Measurements from ENCODE around the gene RBMS1.

RBMS1 gene

GRCh38 chr2:160283675-160284074 lies 209.9 kb downstream of the RBMS1 start:
- Histone ChIP-seq H3K27me3 (ENCODE audit: control insufficient read depth, insufficient read depth, low read length) (no peaks in the 10 kb centered on the region), H3K36me3 (ENCODE audit: control insufficient read depth, insufficient read depth, low read length) (no peaks in the 10 kb centered on the region)

GRCh38 chr2:160282063-160282580 lies 211.5 kb downstream of the RBMS1 start:
- no peaks in the 10 kb centered on the region for H3K4me1 ChIP-seq (ENCODE audit: control insufficient read depth, insufficient read depth, low read length)
- no peaks in the 10 kb centered on the region for H3K9me3 ChIP-seq (ENCODE audit: control insufficient read depth, insufficient read depth, low read length)
- no peaks in the 10 kb centered on the region for H3K27me3 ChIP-seq (ENCODE audit: control insufficient read depth, insufficient read depth, low read length)
- H3K36me3 ChIP-seq (ENCODE audit: control insufficient read depth, insufficient read depth, low read length) = no peaks in the 10 kb centered on the region
- no peak overlapping the region for H3K4me3 ChIP-seq (ENCODE audit: low read depth, low read length)
- H3K9ac ChIP-seq (ENCODE audit: low read depth, low read length) = no peak overlapping the region

More at GRCh38 chr2:160283675-160284074, 209.9 kb downstream of the RBMS1 start:
- Histone ChIP-seq H3K9ac (ENCODE audit: low read depth, low read length) (no peak overlapping the region), H3K4me3 (ENCODE audit: low read depth, low read length) (no peak overlapping the region), H3K9me3 (ENCODE audit: control insufficient read depth, insufficient read depth, low read length) (no peaks in the 10 kb centered on the region), H3K4me1 (ENCODE audit: control insufficient read depth, insufficient read depth, low read length) (no peaks in the 10 kb centered on the region)

GRCh38 chr2:160281213-160281612 lies 212.4 kb downstream of the RBMS1 start:
- H3K4me1 ChIP-seq (ENCODE audit: control insufficient read depth, insufficient read depth, low read length) = no peaks in the 10 kb centered on the region
- no peak overlapping the region for H3K9ac ChIP-seq (ENCODE audit: low read depth, low read length)
- no peaks in the 10 kb centered on the region for H3K9me3 ChIP-seq (ENCODE audit: control insufficient read depth, insufficient read depth, low read length)
- no peaks in the 10 kb centered on the region for H3K27me3 ChIP-seq (ENCODE audit: control insufficient read depth, insufficient read depth, low read length)
- H3K36me3 ChIP-seq (ENCODE audit: control insufficient read depth, insufficient read depth, low read length) = no peaks in the 10 kb centered on the region
- H3K4me3 ChIP-seq (ENCODE audit: low read depth, low read length) = no peak overlapping the region

- H3K27me3 ChIP-seq (ENCODE audit: control insufficient read depth, insufficient read depth, low read length) = no peaks in the 10 kb centered on the region
- no peak overlapping the region for H3K9ac ChIP-seq (ENCODE audit: low read depth, low read length)
- H3K36me3 ChIP-seq (ENCODE audit: control insufficient read depth, insufficient read depth, low read length) = no peaks in the 10 kb centered on the region
- no peaks in the 10 kb centered on the region for H3K9me3 ChIP-seq (ENCODE audit: control insufficient read depth, insufficient read depth, low read length)
- no peaks in the 10 kb centered on the region for H3K4me1 ChIP-seq (ENCODE audit: control insufficient read depth, insufficient read depth, low read length)
- no peak overlapping the region for H3K4me3 ChIP-seq (ENCODE audit: low read depth, low read length)
Observed at GRCh38 chr2:160279813-160280465, 213.7 kb downstream of the RBMS1 start.

- Histone ChIP-seq H3K4me1 (ENCODE audit: control insufficient read depth, insufficient read depth, low read length) (no peaks in the 10 kb centered on the region), H3K9ac (ENCODE audit: low read depth, low read length) (no peak overlapping the region), H3K36me3 (ENCODE audit: control insufficient read depth, insufficient read depth, low read length) (no peaks in the 10 kb centered on the region), H3K4me3 (ENCODE audit: low read depth, low read length) (no peak overlapping the region), H3K27me3 (ENCODE audit: control insufficient read depth, insufficient read depth, low read length) (no peaks in the 10 kb centered on the region), H3K9me3 (ENCODE audit: control insufficient read depth, insufficient read depth, low read length) (no peaks in the 10 kb centered on the region)
Observed at GRCh38 chr2:160278879-160279177, 214.8 kb downstream of the RBMS1 start.

GRCh38 chr2:160278101-160278878 lies 215.3 kb downstream of the RBMS1 start:
- H3K9ac ChIP-seq (ENCODE audit: low read depth, low read length) = no peak overlapping the region
- H3K36me3 ChIP-seq (ENCODE audit: control insufficient read depth, insufficient read depth, low read length) = no peaks in the 10 kb centered on the region
- H3K9me3 ChIP-seq (ENCODE audit: control insufficient read depth, insufficient read depth, low read length) = no peaks in the 10 kb centered on the region
- no peaks in the 10 kb centered on the region for H3K4me1 ChIP-seq (ENCODE audit: control insufficient read depth, insufficient read depth, low read length)
- no peaks in the 10 kb centered on the region for H3K27me3 ChIP-seq (ENCODE audit: control insufficient read depth, insufficient read depth, low read length)
- H3K4me3 ChIP-seq (ENCODE audit: low read depth, low read length) = no peak overlapping the region

GRCh38 chr2:160277151-160277550 lies 216.5 kb downstream of the RBMS1 start:
- no peaks in the 10 kb centered on the region for H3K9me3 ChIP-seq (ENCODE audit: control insufficient read depth, insufficient read depth, low read length)
- no peaks in the 10 kb centered on the region for H3K4me1 ChIP-seq (ENCODE audit: control insufficient read depth, insufficient read depth, low read length)
- no peak overlapping the region for H3K4me3 ChIP-seq (ENCODE audit: low read depth, low read length)
- no peaks in the 10 kb centered on the region for H3K36me3 ChIP-seq (ENCODE audit: control insufficient read depth, insufficient read depth, low read length)
- H3K27me3 ChIP-seq (ENCODE audit: control insufficient read depth, insufficient read depth, low read length) = no peaks in the 10 kb centered on the region
- H3K9ac ChIP-seq (ENCODE audit: low read depth, low read length) = no peak overlapping the region

GRCh38 chr2:160275656-160276055 lies 218.0 kb downstream of the RBMS1 start:
- Histone ChIP-seq H3K36me3 (ENCODE audit: control insufficient read depth, insufficient read depth, low read length) (no peaks in the 10 kb centered on the region), H3K4me1 (ENCODE audit: control insufficient read depth, insufficient read depth, low read length) (peaks cover 8% of the 10 kb centered on the region), H3K27me3 (ENCODE audit: control insufficient read depth, insufficient read depth, low read length) (no peaks in the 10 kb centered on the region), H3K9me3 (ENCODE audit: control insufficient read depth, insufficient read depth, low read length) (no peaks in the 10 kb centered on the region), H3K9ac (ENCODE audit: low read depth, low read length) (no peak overlapping the region), H3K4me3 (ENCODE audit: low read depth, low read length) (no peak overlapping the region)

GRCh38 chr2:160271171-160272086 lies 222.2 kb downstream of the RBMS1 start:
- Histone ChIP-seq H3K4me1 (ENCODE audit: control insufficient read depth, insufficient read depth, low read length) (peaks cover 13% of the 10 kb centered on the region), H3K27me3 (ENCODE audit: control insufficient read depth, insufficient read depth, low read length) (peaks cover 12% of the 10 kb centered on the region), H3K36me3 (ENCODE audit: control insufficient read depth, insufficient read depth, low read length) (no peaks in the 10 kb centered on the region), H3K9me3 (ENCODE audit: control insufficient read depth, insufficient read depth, low read length) (no peaks in the 10 kb centered on the region), H3K9ac (ENCODE audit: low read depth, low read length) (no peak overlapping the region), H3K4me3 (ENCODE audit: low read depth, low read length) (peak overlapping the region; percentile 62)

GRCh38 chr2:160270571-160271113 lies 223.0 kb downstream of the RBMS1 start:
- H3K9ac ChIP-seq (ENCODE audit: low read depth, low read length) = no peak overlapping the region
- H3K9me3 ChIP-seq (ENCODE audit: control insufficient read depth, insufficient read depth, low read length) = no peaks in the 10 kb centered on the region
- peaks cover 12% of the 10 kb centered on the region for H3K27me3 ChIP-seq (ENCODE audit: control insufficient read depth, insufficient read depth, low read length)
- peak overlapping the region; percentile 62 for H3K4me3 ChIP-seq (ENCODE audit: low read depth, low read length)
- H3K36me3 ChIP-seq (ENCODE audit: control insufficient read depth, insufficient read depth, low read length) = no peaks in the 10 kb centered on the region
- peaks cover 13% of the 10 kb centered on the region for H3K4me1 ChIP-seq (ENCODE audit: control insufficient read depth, insufficient read depth, low read length)

GRCh38 chr2:160269803-160270570 lies 223.6 kb downstream of the RBMS1 start:
- Histone ChIP-seq H3K9ac (ENCODE audit: low read depth, low read length) (peak overlapping the region; percentile 76), H3K9me3 (ENCODE audit: control insufficient read depth, insufficient read depth, low read length) (no peaks in the 10 kb centered on the region), H3K4me3 (ENCODE audit: low read depth, low read length) (peak overlapping the region; percentile 62), H3K36me3 (ENCODE audit: control insufficient read depth, insufficient read depth, low read length) (no peaks in the 10 kb centered on the region), H3K27me3 (ENCODE audit: control insufficient read depth, insufficient read depth, low read length) (peaks cover 12% of the 10 kb centered on the region), H3K4me1 (ENCODE audit: control insufficient read depth, insufficient read depth, low read length) (peaks cover 13% of the 10 kb centered on the region)
